ENCODE measurements around the gene CSNK1D.

- 0 out of 2 replicates have a peak, but pooled peaks have one; percentile 2 for TF ChIP-seq POLR2AphosphoS5 (IDR thresholded peaks at IDR 0.05; ENCODE audit: low read depth, low read length)
- no peak for TF ChIP-seq REST (IDR thresholded peaks at IDR 0.05; ENCODE audit: insufficient read depth in 1 of 2, low read depth in 2 of 2, low read length in 1 of 2)
- TF ChIP-seq CTCF (IDR thresholded peaks at IDR 0.05), result no peak
- no peak for TF ChIP-seq SIN3A (IDR thresholded peaks at IDR 0.05; ENCODE audit: borderline replicate concordance, insufficient read depth, low read depth, low read length)
Measured at GRCh38 chr17:82246365-82247181, 26.9 kb downstream of the CSNK1D start.

All from Panc1 (cell line).